DLD1 (cell line): Measurements from ENCODE around the gene LEKR1.
"Not testable (repeated sequence)": the region's sequence is repeated elsewhere in the genome, so short reads cannot be mapped to it uniquely, and the experiment has no call there.

Experiments used
- in situ Hi-C: cut with HindIII; loops from 2 replicates; pipeline ENCODE4 v1.10.0; 2017; ENCODE audit warnings: low sequenced_read_pairs

LEKR1 gene

GRCh38 chr3:156826144-156826895 is at the start of gene LEKR1:
Gene LEKR1, plus strand, starts transcription at chr3:156826353. Its CDS starts 2,977 bp downstream, at chr3:156829330.
- in situ Hi-C loops: no loop called here

- in situ Hi-C loops: no loop called here
Measured at GRCh38 chr3:156776871-156777270, 49.3 kb upstream of the LEKR1 start.

GRCh38 chr3:156781310-156782230 is 44.6 kb upstream of the LEKR1 start:
- in situ Hi-C loops: no loop called here

GRCh38 chr3:156782319-156782718 is 43.8 kb upstream of the LEKR1 start:
- in situ Hi-C loops: no loop called here

- in situ Hi-C loops: no loop called here
Measured at GRCh38 chr3:156782921-156783320, 43.2 kb upstream of the LEKR1 start.

- in situ Hi-C loops: no loop called here
Measured at GRCh38 chr3:156787001-156787400, 39.2 kb upstream of the LEKR1 start.

- in situ Hi-C loops: no loop called here
Measured at GRCh38 chr3:156787926-156788663, 38.1 kb upstream of the LEKR1 start.

- in situ Hi-C loops: no loop called here
Measured at GRCh38 chr3:156788846-156789245, 37.3 kb upstream of the LEKR1 start.

GRCh38 chr3:156790156-156790555 is 36.0 kb upstream of the LEKR1 start:
- in situ Hi-C loops: no loop called here

- in situ Hi-C loops: no loop called here
Measured at GRCh38 chr3:156792114-156792513, 34.0 kb upstream of the LEKR1 start.

- in situ Hi-C loops: no loop called here
Measured at GRCh38 chr3:156792536-156792935, 33.6 kb upstream of the LEKR1 start.

GRCh38 chr3:156792945-156793344 is 33.2 kb upstream of the LEKR1 start:
- in situ Hi-C loops: no loop called here

- in situ Hi-C loops: no loop called here
Measured at GRCh38 chr3:156793400-156793799, 32.8 kb upstream of the LEKR1 start.

- in situ Hi-C loops: no loop called here
Measured at GRCh38 chr3:156793851-156794250, 32.3 kb upstream of the LEKR1 start.

GRCh38 chr3:156795890-156796481 is 30.2 kb upstream of the LEKR1 start:
- in situ Hi-C loops: no loop called here

- in situ Hi-C loops: no loop called here
Measured at GRCh38 chr3:156797368-156797767, 28.8 kb upstream of the LEKR1 start.

- in situ Hi-C loops: not testable (repeated sequence)
Measured at GRCh38 chr3:156800287-156800686, 25.9 kb upstream of the LEKR1 start.

GRCh38 chr3:156801746-156802145 is 24.4 kb upstream of the LEKR1 start:
- in situ Hi-C loops: no loop called here

- in situ Hi-C loops: no loop called here
Measured at GRCh38 chr3:156802821-156803606, 23.1 kb upstream of the LEKR1 start.
